SK-MEL-5 (cell line): ENCODE measurements around the gene ANXA9. TPM values are rescaled to one million over a fixed set of nuclear protein-coding genes. Genes with fewer than 3 reads are reported as not detected.

Experiments used
- DNase-seq: peaks from one replicate; pipeline ENCODE4 v3.0.0-alpha.2; 2016; ENCODE audit warnings: low read depth, low spot score
- in situ Hi-C: cut with HindIII; loops from 2 replicates; pipeline ENCODE4 v1.10.0; 2016; ENCODE audit warnings: low sequenced_read_pairs, high pct_unique_total_duplicates, low pct_unique_long_range_greater_than_20kb
- small RNA-seq, 2 experiments: library from RNA; depleted of rRNA; stranded (forward); fragments of <200 nt; gene quantifications; one replicate each; pipeline ENCODE3, GENCODE V24; 2014
- total RNA-seq: library from RNA; depleted of rRNA; stranded (reverse); fragments of >200 nt; shearing (Covaris generic); gene quantifications from 2 replicates; pipeline ENCODE4 v1.2.3, GENCODE V29; 2014; rRNA removed

The ANXA9 gene
- total RNA-seq, 1 experiment from 2014 or later: 1.1 TPM

DNA sequence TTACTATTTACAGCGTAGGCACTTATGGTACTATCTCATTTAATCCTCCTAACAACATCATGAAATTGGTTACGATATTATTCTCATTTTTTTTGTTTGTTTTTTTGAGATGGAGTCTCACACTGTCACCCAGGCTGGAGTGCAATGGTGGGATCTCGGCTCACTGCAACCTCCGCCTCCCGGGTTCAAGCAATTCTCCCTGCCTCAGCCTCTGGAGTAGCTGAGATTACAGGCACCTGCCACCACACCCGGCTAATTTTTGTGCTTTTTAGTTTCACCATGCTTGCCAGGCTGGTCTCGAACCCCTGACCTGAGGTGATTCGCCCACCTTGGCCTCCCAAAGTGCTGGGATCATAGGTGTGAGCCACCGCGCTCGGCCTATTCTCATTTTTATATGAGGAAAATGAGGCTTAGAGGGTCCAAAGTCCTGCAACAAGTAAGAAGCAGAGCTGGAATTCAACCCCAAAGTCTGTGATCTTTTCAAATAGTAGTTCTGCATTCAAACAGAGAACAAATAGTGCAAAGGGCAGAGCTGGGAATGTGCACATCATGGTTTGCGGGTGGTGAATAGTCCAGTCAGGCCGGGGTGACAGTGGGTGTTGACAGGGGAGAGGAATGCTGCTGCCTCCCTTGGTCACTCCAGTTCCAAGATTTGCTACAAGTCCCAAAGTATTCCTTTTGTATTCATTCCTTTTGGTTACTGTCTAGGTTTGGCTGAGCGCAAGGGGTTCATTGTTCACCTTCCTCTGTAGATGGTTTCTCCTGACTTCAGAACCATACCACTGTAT lies 30.8 kb downstream of the ANXA9 start:
- no peak for DNase-seq
- in situ Hi-C loops: no loop called here

DNA sequence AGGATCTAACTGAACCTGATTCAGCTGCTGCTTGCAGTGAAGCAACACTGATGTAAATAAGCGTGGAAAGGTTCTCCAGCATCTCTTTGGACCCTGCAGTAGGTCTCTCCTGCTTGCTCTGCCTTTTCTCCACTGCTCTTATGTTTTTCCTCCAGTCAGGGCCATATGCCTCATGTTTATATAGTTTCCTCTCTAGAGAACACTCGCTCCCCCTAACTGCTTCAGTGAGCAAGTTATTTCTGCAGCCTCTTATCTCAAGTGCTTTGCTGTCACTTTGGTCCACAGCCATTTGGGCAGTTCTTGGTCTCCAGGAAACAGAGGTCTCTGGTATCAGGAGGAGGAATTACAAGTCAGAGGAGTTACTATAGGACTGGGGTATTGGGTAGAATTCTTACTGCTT lies 31.4 kb downstream of the ANXA9 start:
- no peak for DNase-seq
- in situ Hi-C loops: no loop called here

DNA sequence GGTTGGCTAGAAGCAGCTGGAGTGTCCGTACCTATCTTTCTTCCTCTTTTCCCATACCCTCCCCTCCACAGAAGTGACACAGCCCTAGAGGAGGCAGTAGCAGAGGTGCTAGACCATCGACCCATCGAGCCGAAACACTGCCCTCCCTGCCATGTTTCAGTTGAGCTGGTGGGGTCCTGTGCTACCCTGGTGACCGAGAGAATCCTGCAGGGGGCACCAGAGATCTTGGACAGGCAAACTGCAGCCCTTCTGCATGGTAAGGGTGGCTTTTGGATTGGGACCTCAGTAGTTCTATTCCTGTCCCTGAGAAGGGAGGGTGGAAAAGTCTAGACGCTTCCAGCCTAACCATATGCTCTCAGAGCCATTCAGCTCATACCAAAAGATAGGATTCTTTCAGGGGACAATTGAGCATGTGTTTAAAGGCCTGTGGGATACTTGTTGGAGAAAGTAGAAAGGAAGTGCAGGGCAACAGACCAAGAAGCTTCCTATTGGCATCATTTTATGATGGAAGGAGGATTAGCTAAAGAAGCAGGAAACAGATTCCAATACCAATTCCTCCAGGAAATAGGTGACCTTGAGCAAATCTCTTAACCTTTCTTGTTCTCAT lies 42.6 kb downstream of the ANXA9 start:
- in situ Hi-C loops: no loop called here
- peak; percentile 96 for DNase-seq

DNA sequence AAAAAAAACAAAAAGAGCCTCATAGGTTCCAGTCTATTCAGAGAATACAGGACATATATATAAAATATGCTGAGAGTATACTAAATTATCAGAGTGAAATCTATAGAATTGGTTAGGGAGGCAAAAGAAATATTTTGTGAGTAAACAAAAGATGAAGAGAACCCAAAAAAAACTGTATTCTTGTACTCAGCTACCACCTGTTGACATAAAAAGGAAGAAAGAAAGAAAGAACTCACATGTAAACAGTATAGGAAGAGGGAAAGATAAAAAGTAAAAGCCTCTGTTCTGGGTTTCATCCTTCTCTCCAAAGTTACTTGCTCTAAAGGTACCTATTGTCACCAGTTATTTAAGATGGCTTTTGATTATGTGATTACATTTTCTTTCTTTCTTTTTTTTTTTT lies 44.4 kb downstream of the ANXA9 start:
- in situ Hi-C loops: no loop called here
- no peak for DNase-seq

DNA sequence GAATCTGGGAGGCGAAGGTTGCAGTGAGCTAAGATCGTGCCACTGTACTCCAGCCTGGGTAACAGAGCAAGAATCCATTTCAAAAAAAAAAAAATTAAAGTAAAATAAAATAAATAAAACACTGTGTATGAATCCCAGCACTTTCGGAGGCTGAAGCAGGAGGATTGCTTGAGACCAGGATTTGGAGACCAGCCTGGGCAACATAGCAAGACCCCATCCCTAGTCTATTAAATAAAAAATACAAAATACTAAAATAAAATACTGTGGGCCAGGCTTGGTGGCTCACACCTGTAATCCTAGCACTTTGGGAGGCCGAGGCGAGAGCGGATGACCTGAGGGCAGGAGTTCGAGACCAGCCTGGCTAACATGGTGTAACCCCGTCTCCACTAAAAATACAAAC lies 50.1 kb downstream of the ANXA9 start:
- no peak for DNase-seq
- in situ Hi-C loops: no loop called here

DNA sequence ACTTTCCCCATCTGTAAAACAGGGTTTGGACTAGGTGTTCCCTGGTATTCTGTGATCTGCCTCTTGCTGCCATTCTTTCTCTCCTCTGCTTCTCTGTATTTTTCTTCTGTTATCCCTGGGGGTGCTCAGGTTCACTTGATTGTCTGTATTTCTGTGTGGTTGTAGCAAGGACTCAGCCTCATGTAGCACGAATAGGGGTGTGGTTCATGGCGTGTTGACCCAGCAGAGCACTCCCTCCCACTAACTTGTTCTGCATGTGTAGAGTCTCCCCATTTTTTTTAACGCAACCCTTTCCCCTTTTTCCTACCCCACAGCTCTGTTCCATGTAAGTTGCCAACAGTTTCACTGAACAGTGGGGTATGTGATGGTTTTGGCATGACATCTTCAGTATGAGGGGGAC lies 53.1 kb downstream of the ANXA9 start:
- DNase-seq: no peak
- in situ Hi-C loops: no loop called here

DNA sequence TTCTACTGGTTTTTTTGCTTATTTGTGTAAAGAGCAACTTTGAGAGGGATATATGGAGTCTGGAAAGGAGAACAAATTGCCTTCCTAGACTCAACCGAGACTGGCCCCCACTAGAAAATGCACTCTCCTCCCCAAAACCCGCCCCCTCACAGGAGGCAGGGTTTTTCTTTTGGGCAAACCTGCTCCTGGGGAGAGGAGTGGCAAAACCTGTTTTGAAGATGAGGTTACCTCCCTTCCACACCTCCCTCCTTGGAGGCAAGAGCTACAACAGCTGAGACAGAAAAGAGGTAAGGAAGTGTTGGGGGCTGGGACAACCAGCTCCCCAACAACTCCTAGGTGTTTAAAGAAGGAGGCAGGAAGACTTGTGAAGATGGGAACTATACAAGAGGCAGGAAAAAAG lies 54.3 kb downstream of the ANXA9 start, which contains the start of gene BNIPL:
BNIPL (plus strand) TSS at position 231 of the 400 bp plus-strand sequence; CDS start at position 371, 140 bp downstream.
- in situ Hi-C loops: no loop called here
- DNase-seq: no peak

DNA sequence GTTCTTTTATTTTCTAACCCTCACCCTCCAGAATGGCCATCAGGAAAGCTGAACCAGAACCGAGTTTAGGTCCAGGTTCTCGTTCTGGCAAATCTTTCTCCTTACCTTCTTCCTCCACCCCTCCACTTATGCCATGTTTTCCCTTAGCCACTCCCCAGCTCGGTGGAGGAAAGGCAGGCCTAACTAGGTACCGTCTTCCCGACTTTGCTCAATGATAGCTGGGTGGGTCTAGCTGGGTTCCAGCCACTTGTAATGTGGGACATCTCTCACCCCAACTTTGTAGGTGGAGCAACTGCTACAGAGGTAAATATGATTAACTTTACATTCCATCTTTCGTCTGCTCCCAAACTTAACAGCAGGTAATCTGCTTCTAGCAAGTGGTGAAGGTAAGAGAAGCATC lies 54.9 kb downstream of the ANXA9 start:
- no peak for DNase-seq

DNA sequence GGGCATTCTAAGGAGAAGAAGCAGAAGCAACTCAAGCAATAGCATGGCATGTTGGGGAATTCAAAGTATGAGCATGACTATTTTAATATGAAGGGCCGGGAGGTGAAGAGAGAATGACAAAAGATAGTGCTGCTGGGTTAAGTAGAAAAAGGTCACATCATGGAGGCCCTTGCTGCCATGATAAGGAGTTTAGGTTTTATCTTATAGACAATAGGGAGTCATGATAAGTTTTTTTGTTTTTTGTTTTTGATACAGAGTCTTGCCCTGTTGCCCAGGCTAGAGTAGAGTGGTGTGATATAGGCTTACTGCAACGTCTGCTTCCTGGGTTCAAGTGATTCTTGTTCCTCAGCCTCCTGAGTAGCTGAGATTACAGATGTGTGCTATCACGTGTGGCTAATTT lies 57.4 kb downstream of the ANXA9 start:
- no peak for DNase-seq
- in situ Hi-C loops: no loop called here

More for the DNA sequence above, 54.9 kb downstream of the ANXA9 start:
- in situ Hi-C loops: no loop called here

DNA sequence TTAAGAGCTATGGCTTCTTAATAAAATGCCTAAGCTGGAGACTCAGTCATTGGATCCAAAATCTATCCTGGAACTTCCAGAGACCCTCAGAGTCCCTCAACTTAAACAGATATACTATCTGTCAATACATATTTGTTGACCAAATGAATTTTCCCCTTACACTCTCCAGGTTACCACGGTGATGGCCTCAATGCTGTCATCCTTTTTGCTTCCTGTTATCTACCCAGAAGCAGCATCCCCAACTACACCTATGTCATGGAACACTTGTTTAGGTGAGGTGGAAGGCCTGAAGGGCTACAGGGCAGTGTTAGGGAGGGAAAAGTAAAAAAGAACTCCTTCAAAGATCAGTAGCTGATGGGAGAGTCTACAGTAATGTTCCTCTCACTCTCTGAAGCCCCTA lies 61.1 kb downstream of the ANXA9 start:
- in situ Hi-C loops: no loop called here
- DNase-seq: no peak

Small RNAs within 50 kb of the gene (small RNA-seq; reads per million reads assigned to genes)
- 0 reads per million in 2 experiments for gene RNU6-884P

Other genes with a start within 250 kb of the ANXA9 start
- 2.5 and 4.4 TPM in 2 replicates for gene CTSS, start 216.5 kb upstream of the ANXA9 start, total RNA-seq
- gene CTSK, start 174.0 kb upstream of the ANXA9 start, total RNA-seq: 0.69 and 0.74 TPM in 2 replicates
- gene ARNT, start 105.7 kb upstream of the ANXA9 start, total RNA-seq: 21.6 and 21.9 TPM in 2 replicates
- not detected in 2 replicates for gene CTXND2, start 95.2 kb upstream of the ANXA9 start, total RNA-seq
- gene SETDB1, start 55.9 kb upstream of the ANXA9 start, total RNA-seq: 46.9 and 49.3 TPM in 2 replicates
- gene CERS2, start 7.5 kb upstream of the ANXA9 start, total RNA-seq: 133 and 162 TPM in 2 replicates
- gene MINDY1, start 24.6 kb downstream of the ANXA9 start, total RNA-seq: 11.3 and 13.6 TPM in 2 replicates
- gene PRUNE1, start 26.2 kb downstream of the ANXA9 start, total RNA-seq: 13.9 and 16.2 TPM in 2 replicates
- gene BNIPL, start 54.3 kb downstream of the ANXA9 start, total RNA-seq: 0.11 and 0.16 TPM in 2 replicates
- 16.0 and 17.9 TPM in 2 replicates for gene C1orf56, start 65.5 kb downstream of the ANXA9 start, total RNA-seq
- gene CDC42SE1, start 77.3 kb downstream of the ANXA9 start, total RNA-seq: 95.8 and 99.9 TPM in 2 replicates
- gene MLLT11, start 78.1 kb downstream of the ANXA9 start, total RNA-seq: 3.5 and 3.6 TPM in 2 replicates
- 6.7 and 8.1 TPM in 2 replicates for gene GABPB2, start 88.5 kb downstream of the ANXA9 start, total RNA-seq
- gene SEMA6C, start 164.3 kb downstream of the ANXA9 start, total RNA-seq: 0.53 and 1.1 TPM in 2 replicates
- not detected in 2 replicates for gene TNFAIP8L2, start 174.4 kb downstream of the ANXA9 start, total RNA-seq
- gene LYSMD1, start 183.6 kb downstream of the ANXA9 start, total RNA-seq: 17.7 and 22.1 TPM in 2 replicates
- 90.9 and 110 TPM in 2 replicates for gene SCNM1, start 183.9 kb downstream of the ANXA9 start, total RNA-seq
- gene TMOD4, start 193.7 kb downstream of the ANXA9 start, total RNA-seq: 0.80 and 1.2 TPM in 2 replicates
- 116 and 133 TPM in 2 replicates for gene VPS72, start 207.9 kb downstream of the ANXA9 start, total RNA-seq
- gene PIP5K1A, start 216.3 kb downstream of the ANXA9 start, total RNA-seq: 54.5 and 57.0 TPM in 2 replicates